GM13976 (cell line): Measurements from ENCODE around the gene ADK.

Experiments used
- DNase-seq: peaks from one replicate; pipeline ENCODE4 v3.0.0; 2012; ENCODE audit warnings: low spot score
- in situ Hi-C: fragments of 300-500 bp; cut with MboI; formaldehyde crosslinking; loops from one replicate; pipeline ENCODE4 v1.12.0; 2022; ENCODE audit warnings: low sequenced_read_pairs, mixed read lengths, inconsistent platforms; ENCODE audit not compliant: unreplicated experiment
- TF ChIP-seq, protein P1 (sequence below): IDR thresholded peaks from 2 replicates; pipeline ENCODE4 v1.5.1; 2012; ENCODE audit warnings: borderline replicate concordance, mild to moderate bottlenecking; ENCODE audit not compliant: insufficient read depth; ENCODE audit errors: extremely low read depth, missing control alignments, control extremely low read depth

The ADK gene

DNA sequence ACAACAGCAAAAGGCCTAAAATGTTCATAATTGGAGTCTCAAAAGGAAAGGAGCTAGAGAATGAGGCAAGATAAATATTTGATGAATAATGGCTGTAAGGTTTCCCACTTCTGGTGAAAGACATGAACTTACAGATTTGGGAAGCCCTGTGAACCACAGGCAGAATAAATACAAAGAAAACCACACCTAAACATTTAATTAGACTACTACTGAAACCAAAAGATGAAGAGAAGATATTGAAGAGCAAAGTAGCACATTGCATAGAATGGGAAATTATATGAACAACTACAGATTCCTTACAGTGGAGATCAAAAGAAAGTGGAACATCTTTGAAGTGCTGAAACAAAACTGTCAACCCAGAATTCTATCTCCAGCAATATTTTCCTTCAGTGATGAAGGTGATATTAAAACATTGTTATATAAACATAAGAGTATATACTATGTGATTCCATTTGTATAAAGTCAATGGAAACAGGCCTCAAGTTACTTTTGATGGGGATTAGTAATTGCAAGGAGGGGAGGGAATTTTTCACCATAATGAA, 484.0 kb downstream of the ADK start:
- TF ChIP-seq, protein P1, sequence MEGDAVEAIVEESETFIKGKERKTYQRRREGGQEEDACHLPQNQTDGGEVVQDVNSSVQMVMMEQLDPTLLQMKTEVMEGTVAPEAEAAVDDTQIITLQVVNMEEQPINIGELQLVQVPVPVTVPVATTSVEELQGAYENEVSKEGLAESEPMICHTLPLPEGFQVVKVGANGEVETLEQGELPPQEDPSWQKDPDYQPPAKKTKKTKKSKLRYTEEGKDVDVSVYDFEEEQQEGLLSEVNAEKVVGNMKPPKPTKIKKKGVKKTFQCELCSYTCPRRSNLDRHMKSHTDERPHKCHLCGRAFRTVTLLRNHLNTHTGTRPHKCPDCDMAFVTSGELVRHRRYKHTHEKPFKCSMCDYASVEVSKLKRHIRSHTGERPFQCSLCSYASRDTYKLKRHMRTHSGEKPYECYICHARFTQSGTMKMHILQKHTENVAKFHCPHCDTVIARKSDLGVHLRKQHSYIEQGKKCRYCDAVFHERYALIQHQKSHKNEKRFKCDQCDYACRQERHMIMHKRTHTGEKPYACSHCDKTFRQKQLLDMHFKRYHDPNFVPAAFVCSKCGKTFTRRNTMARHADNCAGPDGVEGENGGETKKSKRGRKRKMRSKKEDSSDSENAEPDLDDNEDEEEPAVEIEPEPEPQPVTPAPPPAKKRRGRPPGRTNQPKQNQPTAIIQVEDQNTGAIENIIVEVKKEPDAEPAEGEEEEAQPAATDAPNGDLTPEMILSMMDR, result no peak
- in situ Hi-C loops, result no loop called here
- no peak for DNase-seq

DNA sequence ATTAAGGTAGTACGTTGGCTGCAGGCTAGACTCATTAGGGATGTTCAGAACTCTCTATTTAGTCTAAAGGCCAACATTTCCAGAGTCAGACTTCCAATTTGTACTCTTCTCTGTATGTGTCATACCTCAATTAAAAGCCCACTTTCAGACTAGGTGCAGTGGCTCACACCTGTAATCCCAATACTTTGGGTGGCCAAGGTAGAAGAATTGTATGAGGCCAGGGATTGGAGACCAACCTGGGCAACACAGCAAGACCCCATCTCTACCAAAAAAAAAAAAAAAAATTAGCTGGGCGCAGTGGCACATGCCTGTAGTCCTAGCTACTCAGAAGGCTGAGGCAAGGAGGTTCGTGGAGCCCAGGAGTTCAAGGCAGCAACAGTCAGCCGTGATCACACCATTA, 484.6 kb downstream of the ADK start:
- in situ Hi-C loops, result no loop called here
- TF ChIP-seq, protein P1, result no peak
- no peak for DNase-seq

DNA sequence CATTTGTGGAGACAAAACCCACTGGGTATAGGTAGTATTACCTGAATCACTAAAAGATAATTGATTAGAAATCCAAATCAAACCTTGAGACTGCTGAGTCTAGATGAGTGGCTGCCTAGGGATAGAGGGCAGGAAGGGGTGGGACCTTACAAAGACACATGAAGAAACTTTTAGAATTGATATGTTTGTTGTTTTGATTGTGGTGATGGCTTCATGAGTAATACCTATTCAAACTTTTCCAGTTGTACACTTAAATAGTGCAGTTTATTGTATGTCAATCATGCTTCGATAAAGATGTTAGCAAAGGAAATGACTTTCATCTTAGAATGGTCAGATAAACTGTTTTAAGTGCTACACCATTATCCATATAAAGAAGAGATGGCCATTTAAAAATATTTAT, 486.7 kb downstream of the ADK start:
- in situ Hi-C loops, result no loop called here
- no peak for DNase-seq
- TF ChIP-seq, protein P1, result no peak

DNA sequence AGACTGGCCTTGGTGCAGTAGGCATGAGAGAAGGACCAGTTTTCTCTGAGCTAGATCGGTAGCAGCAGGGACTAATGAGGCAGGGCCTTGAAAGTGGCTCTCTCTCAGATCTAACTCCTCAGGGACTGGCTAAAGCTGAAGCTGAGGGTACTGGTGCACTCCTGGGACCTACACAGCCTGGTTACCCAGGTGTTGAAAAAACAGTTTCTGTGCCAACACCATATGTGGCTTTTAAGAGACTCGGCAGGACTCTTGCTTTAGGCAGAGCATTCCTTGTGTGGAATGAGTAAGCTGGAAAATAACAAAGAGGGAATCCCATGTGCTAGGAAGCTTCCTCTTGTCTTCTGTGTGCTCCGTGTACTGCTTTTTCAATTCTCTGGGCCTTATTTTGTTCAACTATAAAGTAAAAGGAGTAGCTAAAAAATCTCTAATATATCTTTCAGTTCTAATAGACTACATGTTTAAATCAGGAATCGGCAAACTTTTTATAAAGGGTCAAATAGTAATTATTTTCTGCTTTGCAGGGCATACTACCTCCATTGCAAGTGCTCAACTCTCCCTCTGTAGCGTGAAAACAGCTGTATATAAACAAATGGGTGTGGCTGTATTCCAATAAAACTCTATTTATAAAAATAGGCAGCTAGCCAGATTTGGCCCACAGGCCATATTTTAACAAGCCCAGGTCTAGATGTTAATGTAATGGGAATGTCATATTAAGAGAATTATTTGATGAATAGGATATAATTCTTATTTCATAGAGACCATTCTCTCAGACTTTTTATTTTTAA, 489.3 kb downstream of the ADK start:
- in situ Hi-C loops, result no loop called here
- TF ChIP-seq, protein P1, result no peak
- no peak for DNase-seq

DNA sequence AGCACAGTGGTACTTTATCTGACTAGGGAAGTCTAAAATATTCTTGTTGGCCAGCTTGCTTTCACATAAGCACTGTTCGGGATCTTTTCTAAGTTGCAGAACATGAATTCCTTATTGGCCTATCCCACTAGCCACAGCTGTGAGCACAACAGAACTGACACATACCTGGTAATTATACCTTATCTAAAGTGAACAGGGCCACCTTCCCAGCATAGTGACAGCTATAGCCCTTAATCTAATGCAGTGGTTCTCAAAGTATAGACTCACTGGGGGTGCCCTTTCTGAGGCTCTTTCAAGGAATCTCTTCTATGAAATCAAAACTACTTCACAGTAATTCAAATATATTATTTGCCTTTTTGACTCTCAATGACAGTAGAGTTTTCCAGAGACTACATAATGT, 490.6 kb downstream of the ADK start:
- TF ChIP-seq, protein P1, result no peak
- in situ Hi-C loops, result no loop called here
- no peak for DNase-seq

DNA sequence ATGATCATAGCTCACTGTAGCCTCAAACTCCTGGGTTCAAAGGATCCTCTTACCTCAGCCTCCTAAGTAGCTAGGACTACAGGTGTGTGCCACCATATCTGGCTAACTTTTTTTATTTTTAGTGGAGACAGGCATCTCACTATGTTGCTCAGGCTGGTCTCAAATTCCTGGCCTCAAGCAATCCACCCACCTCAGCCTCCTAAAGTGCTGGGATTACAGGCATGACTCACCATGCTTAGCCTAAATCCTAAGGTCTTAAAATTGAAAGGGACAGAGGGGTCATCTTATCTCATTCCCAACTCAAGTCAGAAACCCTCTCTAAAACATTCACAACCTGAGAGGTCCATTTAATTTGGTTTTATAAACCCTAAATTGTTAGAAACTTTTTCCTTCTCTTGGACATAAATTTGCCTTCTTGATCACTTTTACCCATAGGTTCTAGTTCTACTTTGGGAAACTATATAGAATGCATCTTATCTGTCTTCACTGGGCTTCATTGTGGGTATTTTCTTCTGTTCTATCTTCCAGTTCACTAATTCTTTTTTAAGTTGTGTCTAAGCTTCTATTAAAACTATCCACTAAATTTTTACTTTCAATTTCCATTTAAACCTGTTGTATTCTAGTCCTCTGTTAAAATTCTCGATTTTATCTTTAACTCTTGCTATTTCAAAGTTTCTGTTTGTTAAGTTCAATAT, 492.0 kb downstream of the ADK start:
- no peak for DNase-seq
- in situ Hi-C loops, result no loop called here
- TF ChIP-seq, protein P1, result no peak
